MM.1S (cell line): ENCODE data around the gene IER2.

Source experiments
- CTCF ChIP-seq: fragments of 300-600 bp; sonication (generic); IDR thresholded peaks from 2 replicates; pipeline ENCODE4 v1.5.1; 2016; ENCODE audit warnings: antibody characterized with exemption, low read length, mixed read lengths
- EZH2 ChIP-seq: fragments of 300-600 bp; sonication (generic); optimal IDR thresholded peaks from 2 replicates; pipeline ENCODE3; 2017; ENCODE audit warnings: low read depth, mild to moderate bottlenecking, antibody characterized with exemption, low read length, mixed read lengths
- EZH2phosphoT487 ChIP-seq: fragments of 300-600 bp; sonication (generic); IDR thresholded peaks from 2 replicates; pipeline ENCODE4 v1.6.1; 2018; ENCODE audit warnings: antibody characterized with exemption, low read length

DNA sequence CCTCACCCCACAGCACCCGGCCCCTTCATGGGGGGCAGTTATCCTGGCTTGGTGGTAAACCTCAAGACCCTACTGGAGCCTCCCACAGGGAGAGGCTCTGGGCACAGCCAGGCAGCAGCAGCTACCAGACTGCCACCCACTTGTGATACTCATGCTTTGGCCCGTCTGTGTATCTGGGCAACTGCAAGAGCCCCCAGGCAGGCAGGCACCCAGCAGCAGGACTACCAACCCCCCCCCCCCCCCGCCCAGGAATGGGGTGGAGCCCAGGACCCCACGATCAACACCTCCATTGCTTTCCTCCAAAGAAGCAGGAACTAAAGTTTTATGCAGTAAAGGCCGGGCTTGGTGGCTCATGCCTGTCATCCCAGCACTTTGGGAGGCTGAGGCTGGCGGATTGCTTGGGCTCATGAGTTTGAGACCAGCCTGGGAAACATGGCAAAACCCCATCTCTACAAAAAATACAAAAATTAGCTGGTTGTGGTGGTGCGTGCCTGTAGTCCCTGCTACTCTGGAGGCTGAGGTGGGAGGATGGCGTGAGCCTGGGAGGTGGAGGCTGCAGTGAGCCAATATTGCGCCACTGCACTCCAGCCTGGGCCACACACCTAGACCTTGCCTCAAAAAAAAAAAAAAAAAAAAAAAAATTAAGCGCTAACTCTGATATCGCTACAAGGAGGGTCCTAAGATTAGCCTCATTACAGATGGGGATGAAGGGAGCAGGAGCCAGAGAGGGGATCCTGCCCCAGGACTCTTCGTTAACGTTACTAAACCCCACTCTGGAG, 46.4 kb upstream of the IER2 start:
- TF ChIP-seq CTCF (no peak), EZH2 (no peak), EZH2phosphoT487 (no peak)
